ENCODE results near the gene SEMA5B.

SEMA5B gene

DNA sequence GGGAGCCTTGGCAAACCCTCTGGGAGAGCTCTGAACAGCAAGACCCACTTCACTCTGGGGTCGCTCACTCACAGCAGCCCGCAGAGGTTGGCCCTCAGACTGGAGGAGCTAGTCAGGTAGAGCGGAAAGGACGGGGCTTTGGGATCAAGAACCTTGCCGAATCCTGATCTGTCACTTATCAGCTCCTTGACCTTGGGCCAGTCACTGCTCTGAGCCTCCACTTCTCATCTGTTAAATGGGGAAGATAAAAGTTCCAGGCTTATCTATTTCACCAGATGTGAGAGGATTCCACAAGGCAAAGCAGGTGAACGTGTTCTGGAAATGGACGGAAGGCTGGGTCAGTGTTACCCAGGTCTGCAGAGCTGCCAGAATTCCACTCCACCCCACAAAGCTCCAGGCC, 29.4 kb downstream of the SEMA5B start:
- in situ Hi-C loops (cut with HindIII; ENCODE audit: low sequenced_read_pairs), result no loop called here

DNA sequence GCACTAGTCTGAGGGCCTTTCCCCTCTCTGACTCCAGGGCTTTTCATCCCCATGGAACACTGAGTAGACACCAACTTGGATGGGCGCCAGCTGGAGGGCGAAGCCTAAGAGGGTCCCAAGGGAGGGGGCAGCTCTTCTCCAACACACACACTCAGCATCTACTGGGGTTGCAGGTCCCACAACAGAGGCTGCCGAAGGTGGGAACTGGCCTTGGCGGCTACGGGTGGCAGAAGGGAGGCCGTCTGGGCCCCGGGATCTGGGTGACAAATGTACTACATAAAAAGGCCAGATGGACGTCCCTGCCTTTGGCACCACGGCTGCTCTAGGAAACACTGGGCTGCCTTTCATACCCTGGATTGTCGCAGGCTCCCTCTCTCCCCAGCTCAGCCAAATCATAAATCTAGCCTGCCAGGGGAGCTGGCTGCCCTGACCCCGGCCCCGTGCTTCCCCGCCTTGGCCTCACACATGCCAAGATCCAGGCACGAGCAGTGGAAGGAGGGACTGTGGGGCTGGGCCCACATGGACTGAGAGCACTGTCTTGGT, 31.5 kb downstream of the SEMA5B start:
- in situ Hi-C loops (cut with HindIII; ENCODE audit: low sequenced_read_pairs), result no loop called here

DNA sequence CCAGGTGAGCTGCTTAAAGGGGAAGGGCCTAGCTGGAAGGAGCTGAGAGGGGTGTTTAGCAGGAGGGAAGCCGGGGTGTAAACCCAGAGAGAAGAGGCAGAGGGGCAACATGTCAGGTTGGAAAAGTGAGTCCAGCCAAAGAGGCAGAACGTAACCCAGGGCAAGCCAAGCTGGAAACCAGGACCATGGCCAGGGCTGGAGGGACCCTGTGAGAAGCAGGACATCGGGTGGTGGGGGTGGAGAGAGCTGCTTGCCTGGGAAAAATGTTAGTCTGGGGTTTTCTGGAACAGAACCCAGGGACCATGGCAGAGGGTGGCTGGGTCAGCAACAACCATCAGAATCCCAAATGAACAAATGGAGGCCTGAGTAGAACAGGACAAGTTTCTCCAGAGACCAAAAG, 32.6 kb downstream of the SEMA5B start:
- in situ Hi-C loops (cut with HindIII; ENCODE audit: low sequenced_read_pairs), result no loop called here

DNA sequence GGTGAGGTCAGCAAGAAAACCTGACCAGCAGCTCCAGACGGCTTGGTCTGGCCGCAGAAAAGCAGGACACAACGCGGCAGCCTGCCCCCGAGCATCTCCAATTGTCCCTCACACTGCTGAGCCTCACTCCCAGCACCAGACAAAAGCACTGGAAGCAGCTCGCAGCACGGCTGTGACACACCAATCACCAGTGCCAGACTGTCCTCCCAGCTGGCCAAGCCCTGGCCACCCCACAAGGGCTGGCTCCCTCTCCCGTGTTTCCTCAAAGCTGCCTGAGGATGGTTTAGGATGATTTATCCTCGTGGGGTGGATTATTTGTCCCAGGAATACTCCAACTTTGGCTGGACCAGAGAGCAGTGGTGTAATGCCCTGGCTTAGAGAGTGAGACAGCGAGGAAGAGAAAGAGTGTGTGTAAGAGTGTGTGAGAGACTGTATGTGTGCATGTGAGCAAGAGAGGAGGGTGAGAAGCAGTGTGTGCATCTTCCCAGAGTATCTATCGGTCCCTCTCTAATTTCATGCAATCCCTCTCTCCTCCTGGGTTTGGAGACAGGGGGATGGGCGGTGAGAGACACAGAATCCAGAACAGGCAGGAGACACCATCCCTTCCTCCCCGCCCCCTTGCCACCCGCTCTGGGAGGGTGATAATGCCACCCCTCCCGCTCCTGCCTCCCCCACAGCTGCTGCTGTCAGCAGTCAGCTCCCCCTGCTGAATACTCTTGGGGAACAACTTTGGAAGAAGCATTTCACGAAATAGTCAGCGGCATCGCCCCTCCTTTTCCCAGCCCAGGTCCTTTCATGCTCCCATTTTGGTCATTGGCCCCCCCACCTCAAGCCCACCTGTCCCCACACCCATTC, 34.2 kb downstream of the SEMA5B start:
- in situ Hi-C loops (cut with HindIII; ENCODE audit: low sequenced_read_pairs), result no loop called here

- in situ Hi-C loops (cut with HindIII; ENCODE audit: low sequenced_read_pairs), result no loop called here
These were observed 34.9 kb downstream of the SEMA5B start for GRCh38 chr3:122992676-122993075.

DNA sequence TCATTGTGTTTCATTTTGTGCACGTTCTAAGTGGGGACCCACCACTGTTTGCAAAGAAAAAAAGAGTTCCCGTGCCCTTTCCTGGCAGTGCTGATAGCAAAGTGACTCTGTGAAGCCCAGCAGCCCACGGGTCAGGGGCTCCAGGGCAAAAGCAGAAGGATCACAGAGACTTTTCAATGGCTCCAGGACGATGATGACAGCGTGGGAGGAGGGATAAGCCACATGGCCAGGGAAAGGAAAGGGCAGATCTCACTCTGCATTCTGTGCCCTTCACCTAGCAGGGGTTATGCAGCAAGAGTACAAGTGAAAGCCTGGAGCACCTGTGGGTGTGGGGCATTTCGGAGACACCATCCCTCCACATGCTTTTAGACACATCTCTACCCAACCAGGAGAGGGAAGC, 35.4 kb downstream of the SEMA5B start:
- in situ Hi-C loops (cut with HindIII; ENCODE audit: low sequenced_read_pairs), result no loop called here

- in situ Hi-C loops (cut with HindIII; ENCODE audit: low sequenced_read_pairs), result no loop called here
These were observed 36.2 kb downstream of the SEMA5B start for GRCh38 chr3:122991236-122991985.

GRCh38 chr3:122989856-122990575, 37.5 kb downstream of the SEMA5B start:
- in situ Hi-C loops (cut with HindIII; ENCODE audit: low sequenced_read_pairs), result no loop called here

- in situ Hi-C loops (cut with HindIII; ENCODE audit: low sequenced_read_pairs), result no loop called here
These were observed 39.1 kb downstream of the SEMA5B start for GRCh38 chr3:122988508-122988907.

DNA sequence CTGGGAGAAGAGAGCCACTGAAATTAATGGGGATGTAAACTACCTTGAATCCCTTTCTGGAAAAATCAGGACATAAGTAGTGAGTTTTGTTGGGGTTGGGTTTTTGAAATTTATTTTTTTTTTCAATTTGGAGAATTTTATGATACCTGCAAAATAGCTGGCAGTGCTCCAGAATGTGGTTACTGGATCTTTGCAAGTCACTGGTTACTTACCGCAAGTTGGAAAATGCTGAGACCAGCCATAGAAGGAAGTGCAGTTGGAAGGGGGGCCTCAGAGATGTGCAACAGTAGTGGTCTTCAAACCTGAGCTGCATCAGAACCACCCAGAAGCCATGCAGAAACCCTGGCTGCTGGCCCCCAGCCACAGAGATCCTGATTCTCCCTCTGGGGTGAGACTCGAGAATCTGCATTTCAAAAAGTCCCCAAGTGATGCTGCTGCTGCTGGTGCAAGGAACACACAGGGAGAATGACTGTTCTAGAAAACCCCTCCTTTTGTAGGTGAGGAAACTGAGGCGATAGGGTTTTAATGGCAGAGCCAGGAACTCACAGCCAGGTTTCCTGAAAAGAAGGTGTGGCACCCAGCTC, 39.7 kb downstream of the SEMA5B start:
- in situ Hi-C loops (cut with HindIII; ENCODE audit: low sequenced_read_pairs), result no loop called here

- in situ Hi-C loops (cut with HindIII; ENCODE audit: low sequenced_read_pairs), result no loop called here
These were observed 40.3 kb downstream of the SEMA5B start for GRCh38 chr3:122987231-122987630.

DNA sequence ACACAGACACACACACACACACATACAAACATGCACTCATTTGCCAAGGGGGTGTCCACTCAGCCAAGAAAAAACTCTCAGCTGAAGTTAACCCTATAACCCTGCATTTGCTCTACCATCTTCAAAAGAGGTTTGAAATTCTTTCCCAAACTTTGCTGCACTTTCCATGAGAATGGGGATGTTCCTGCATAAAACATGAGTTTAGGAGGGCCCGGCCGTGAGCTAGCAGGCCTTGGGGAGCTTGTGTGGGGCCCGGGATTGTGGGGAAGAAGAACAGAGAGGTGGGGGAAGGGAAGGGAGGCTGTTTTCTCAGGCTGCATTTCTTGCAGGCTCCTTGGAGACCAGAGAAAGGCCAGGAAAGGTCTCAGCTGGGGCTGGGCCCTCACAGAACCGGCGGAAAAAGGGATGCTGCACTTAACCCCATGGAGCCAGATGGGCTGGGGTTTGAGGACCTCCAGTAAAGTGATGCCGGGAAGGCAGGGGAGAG, 40.8 kb downstream of the SEMA5B start:
- in situ Hi-C loops (cut with HindIII; ENCODE audit: low sequenced_read_pairs), result no loop called here

DNA sequence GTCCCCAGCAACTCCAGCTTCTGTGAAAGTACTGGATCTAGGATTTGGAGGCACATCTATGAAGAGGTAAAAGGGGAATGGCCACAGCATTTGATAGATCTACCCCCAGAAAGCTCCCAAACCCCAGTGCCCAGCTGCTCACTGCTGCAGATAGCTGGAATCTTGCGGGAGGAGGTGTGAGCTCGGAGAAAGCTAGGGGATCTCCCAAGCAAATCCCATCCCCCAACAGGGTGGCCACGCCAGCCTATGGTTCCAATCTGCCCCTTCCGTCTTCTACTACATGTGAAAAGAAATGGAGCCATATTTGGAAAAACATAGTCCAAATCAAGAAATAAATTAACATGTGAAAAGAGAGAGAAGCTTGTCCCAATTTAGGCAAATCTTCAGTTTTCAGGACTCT, 42.0 kb downstream of the SEMA5B start:
- in situ Hi-C loops (cut with HindIII; ENCODE audit: low sequenced_read_pairs), result no loop called here

- in situ Hi-C loops (cut with HindIII; ENCODE audit: low sequenced_read_pairs), result no loop called here
These were observed 42.9 kb downstream of the SEMA5B start for GRCh38 chr3:122984650-122985049.

DNA sequence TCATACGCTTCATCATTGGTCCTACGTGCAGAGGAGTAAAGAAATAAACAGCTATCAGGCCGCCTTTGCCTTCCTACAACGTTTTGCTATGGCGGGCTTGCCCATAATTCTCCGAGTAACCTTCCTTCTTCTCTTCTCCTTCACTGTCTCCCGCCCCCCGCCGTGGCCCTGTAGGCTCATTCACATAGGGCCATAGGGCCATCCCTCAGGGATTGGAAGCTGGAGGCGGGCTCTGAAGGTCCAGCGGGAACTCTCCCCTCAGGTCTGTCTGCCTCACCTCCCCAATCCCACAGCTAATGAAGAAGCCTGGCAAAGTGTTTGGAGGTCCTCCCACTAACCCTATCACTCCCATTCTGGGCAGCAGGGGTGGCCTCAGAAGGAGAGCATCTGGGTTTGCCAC, 43.6 kb downstream of the SEMA5B start:
- in situ Hi-C loops (cut with HindIII; ENCODE audit: low sequenced_read_pairs), result no loop called here

GRCh38 chr3:122982216-122983185, 45.1 kb downstream of the SEMA5B start:
- in situ Hi-C loops (cut with HindIII; ENCODE audit: low sequenced_read_pairs), result no loop called here

DNA sequence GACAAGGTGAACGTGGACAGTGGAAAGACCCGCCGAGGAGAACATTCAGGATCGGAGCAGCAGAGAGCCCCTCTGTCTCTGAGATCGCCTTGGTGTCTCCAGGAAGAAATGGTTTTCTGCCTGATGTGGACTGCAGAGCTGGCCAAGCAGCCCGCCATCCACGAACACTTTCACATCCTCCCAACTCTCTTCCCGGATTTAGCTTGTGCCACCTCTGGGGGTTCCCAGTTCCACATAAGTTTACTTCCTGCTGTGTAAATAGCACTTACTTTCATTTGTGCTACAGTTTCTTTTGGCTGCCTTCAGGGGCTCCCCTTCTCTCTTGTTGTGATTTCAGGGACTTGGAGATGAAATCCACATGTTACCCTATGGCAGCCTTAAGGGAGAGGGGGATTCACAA, 48.4 kb downstream of the SEMA5B start:
- in situ Hi-C loops (cut with HindIII; ENCODE audit: low sequenced_read_pairs), result no loop called here

DNA sequence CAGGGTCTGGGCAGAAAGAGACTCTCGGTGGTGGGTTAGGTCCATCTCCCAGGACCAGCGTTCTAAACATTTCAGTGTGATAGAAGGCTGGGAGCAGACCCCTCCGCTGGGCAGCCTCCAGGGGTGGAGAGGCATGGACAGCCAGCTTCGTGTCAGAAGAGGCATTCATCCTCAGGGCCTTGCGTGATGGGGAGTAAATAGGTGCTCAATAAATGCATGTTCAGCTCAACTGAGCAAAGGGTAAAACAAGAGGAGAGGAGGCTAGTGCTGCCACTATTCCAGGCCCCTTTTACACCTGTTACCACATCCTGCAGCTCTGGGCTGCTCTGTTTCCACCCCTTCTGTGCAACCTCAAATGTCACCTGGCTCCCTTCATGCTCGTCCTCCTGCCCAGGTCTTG, 49.0 kb downstream of the SEMA5B start:
- in situ Hi-C loops (cut with HindIII; ENCODE audit: low sequenced_read_pairs), result no loop called here

GRCh38 chr3:122977746-122978466, 49.7 kb downstream of the SEMA5B start:
- in situ Hi-C loops (cut with HindIII; ENCODE audit: low sequenced_read_pairs), result no loop called here

All from DLD1 (cell line).